B cell (primary cell): Measurements from ENCODE around the gene IFIT2.

Experiments
- CTCF ChIP-seq: fragments of 200-600 bp; IDR thresholded peaks from one replicate; pipeline ENCODE4 v1.8.0; 2022; ENCODE audit warnings: antibody characterized with exemption, mild to moderate bottlenecking
- EZH2 ChIP-seq: IDR thresholded peaks from 2 replicates; pipeline ENCODE4 v1.6.1; 2012; ENCODE audit warnings: borderline replicate concordance, low read depth, mild to moderate bottlenecking, moderate library complexity, low read length; ENCODE audit not compliant: insufficient read depth, poor library complexity, severe bottlenecking

- TF ChIP-seq CTCF, result no peak
- no peak for TF ChIP-seq EZH2
Observed at GRCh38 chr10:89283025-89283935, 18.6 kb upstream of the IFIT2 start.
